Measurements from ENCODE around the gene SFRP5. TPM values are rescaled to one million over a fixed set of nuclear protein-coding genes. Genes with fewer than 3 reads are reported as not detected.

SFRP5 gene
- total RNA-seq, 1 experiment from 2014 or later = not detected

DNA sequence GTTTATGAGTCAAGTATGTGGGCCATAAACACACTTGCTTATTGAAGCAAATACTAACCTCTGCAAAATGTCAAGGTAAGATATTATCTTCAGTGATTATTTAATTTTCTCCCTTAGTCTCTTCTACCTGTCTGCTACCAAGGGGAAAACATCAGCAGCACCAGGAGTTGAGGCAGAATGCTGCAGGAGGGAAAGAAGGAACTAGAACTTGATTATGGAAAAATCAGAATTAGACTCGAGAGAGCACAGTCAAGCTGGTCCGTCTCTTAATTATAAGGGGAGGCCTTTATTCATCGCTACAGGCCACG lies 39.8 kb downstream of the SFRP5 start (continued):
- TF ChIP-seq EZH2phosphoT487 (IDR thresholded peaks at IDR 0.05; ENCODE audit: borderline replicate concordance) (no peak), CEBPB (IDR thresholded peaks at IDR 0.05; ENCODE audit: low read depth) (no peak), ZFX (IDR thresholded peaks at IDR 0.05) (no peak), SIN3A (IDR thresholded peaks at IDR 0.05; ENCODE audit: low read depth) (no peak), POLR2AphosphoS5 (IDR thresholded peaks at IDR 0.05; ENCODE audit: low read depth, low read length) (no peak), ELF1 (IDR thresholded peaks at IDR 0.05; ENCODE audit: borderline replicate concordance, low read depth) (no peak), ZNF274 (IDR thresholded peaks at IDR 0.05; ENCODE audit: low read depth, low read length) (no peak), JUND (IDR thresholded peaks at IDR 0.05) (no peak), EGR1 (IDR thresholded peaks at IDR 0.05; ENCODE audit: low read depth) (no peak), CBX3 (IDR thresholded peaks at IDR 0.05; ENCODE audit: low read depth) (no peak)
- TF ChIP-seq, protein P1, sequence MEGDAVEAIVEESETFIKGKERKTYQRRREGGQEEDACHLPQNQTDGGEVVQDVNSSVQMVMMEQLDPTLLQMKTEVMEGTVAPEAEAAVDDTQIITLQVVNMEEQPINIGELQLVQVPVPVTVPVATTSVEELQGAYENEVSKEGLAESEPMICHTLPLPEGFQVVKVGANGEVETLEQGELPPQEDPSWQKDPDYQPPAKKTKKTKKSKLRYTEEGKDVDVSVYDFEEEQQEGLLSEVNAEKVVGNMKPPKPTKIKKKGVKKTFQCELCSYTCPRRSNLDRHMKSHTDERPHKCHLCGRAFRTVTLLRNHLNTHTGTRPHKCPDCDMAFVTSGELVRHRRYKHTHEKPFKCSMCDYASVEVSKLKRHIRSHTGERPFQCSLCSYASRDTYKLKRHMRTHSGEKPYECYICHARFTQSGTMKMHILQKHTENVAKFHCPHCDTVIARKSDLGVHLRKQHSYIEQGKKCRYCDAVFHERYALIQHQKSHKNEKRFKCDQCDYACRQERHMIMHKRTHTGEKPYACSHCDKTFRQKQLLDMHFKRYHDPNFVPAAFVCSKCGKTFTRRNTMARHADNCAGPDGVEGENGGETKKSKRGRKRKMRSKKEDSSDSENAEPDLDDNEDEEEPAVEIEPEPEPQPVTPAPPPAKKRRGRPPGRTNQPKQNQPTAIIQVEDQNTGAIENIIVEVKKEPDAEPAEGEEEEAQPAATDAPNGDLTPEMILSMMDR (IDR thresholded peaks at IDR 0.05 in 2 of 3, conservative IDR thresholded peaks at IDR 0.05 in 1 of 3; ENCODE audit: borderline replicate concordance in 1 of 3, insufficient read depth in 1 of 3, low read depth in 2 of 3, low read length in 2 of 3) = no peak

DNA sequence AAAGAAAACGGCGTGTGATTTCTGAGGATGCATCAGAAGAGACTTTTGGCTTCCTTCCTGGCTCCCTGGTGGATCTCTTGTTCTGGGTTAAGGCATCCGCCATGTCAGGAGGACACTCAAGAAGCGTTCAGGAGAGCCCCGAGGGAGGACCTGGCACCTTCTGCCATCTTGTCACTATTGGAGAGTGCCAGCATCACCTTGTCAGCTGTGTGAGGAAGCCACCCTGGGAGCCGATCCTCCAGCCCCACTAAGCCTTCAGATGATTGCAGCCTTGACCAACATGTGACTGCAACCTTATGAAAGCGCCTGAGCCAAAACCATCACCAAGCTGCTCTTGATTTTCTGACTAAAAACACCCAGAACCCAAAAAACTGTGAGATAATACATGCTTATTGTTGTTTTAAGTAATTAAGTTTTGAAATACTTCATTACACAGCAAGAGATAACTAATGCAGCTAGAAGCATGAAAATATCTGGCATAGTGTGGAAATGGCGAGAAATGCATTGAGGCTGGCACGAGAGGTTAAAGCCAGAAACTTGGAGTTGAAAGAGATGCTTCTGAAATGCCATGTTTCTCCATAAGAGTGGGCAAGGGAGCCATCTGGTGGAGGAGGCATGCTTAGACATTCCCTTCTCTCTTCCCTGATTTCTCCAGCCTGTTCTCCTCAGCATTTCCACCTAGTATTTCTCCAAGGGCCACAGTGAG lies 40.3 kb downstream of the SFRP5 start:
- BruUV-seq (replicated peaks) = no TSS peak
- H3K79me2 ChIP-seq (ENCODE audit: insufficient read depth, low read length) = no peaks in the 10 kb centered on the region
- H3K4me1 ChIP-seq (ENCODE audit: control insufficient read depth in 1 of 2, insufficient read depth in 2 of 2, low read length in 2 of 2) = peaks cover 0 to 8% of the 10 kb centered on the region in 2 experiments; a peak in 2 of 4 replicates
- no peaks in the 10 kb centered on the region for H3K9me2 ChIP-seq (ENCODE audit: insufficient read depth)
- POLR2A ChIA-PET = interaction anchor here (0.8 kb wide), 1 partner anchor 30 kb away, joined by 3 read pairs; no protein-coding TSS in a partner anchor
- RAD21 ChIA-PET (ENCODE audit: low non-redundant PET in 1 of 2, low total read pairs in 2 of 2, uncharacterized antibody in 2 of 2, unreplicated experiment in 2 of 2) = interaction anchor here in 1 of 2 experiments (1.3 to 1.6 kb wide), 2 partner anchors 22 to 30 kb away, joined by 4 read pairs; no protein-coding TSS in a partner anchor
- no peak overlapping the region for H3K9ac ChIP-seq (ENCODE audit: low read length)
- ATAC-seq (peak; percentile 87), DNase-seq (ENCODE audit: low read depth, low spot score) (no peak)
- no peak overlapping the region for H3K4me2 ChIP-seq (ENCODE audit: low read length)
- intact Hi-C loops (cut with micrococcal nuclease) = loop anchor here (1.0 to 2.0 kb wide), 3 partner anchors 22 to 55 kb away; no protein-coding TSS in a partner anchor
- CTCF ChIA-PET = interaction anchor here (0.8 to 5.7 kb wide), 7 partner anchors 13 to 55 kb away, joined by 3 to 44 read pairs (median 4); partner anchors contain the start of gene MARVELD1
- H3K27ac ChIP-seq (ENCODE audit: low read depth, low read length) = no peak overlapping the region
- H2AFZ ChIP-seq (ENCODE audit: low read depth, low read length, poor library complexity, severe bottlenecking) = no peak overlapping the region
- no peak overlapping the region for H3K4me3 ChIP-seq (replicated peaks in 1 of 2; ENCODE audit: low read depth in 1 of 2, low read length in 2 of 2)
- H4K20me1 ChIP-seq (ENCODE audit: insufficient read depth) = no peaks in the 10 kb centered on the region
- H3K36me3 ChIP-seq (ENCODE audit: control insufficient read depth in 1 of 2, insufficient read depth in 2 of 2, low read length in 2 of 2) = no peaks in the 10 kb centered on the region
- no peaks in the 10 kb centered on the region for H3K9me3 ChIP-seq (ENCODE audit: control insufficient read depth in 1 of 2, insufficient read depth in 1 of 2, low read depth in 1 of 2, low read length in 2 of 2)
- H3K27me3 ChIP-seq (ENCODE audit: insufficient read depth, low read length) = no peaks in the 10 kb centered on the region
- TF ChIP-seq ZFX (IDR thresholded peaks at IDR 0.05) (no peak), POLR2AphosphoS5 (IDR thresholded peaks at IDR 0.05; ENCODE audit: low read depth, low read length) (no peak), SIN3A (IDR thresholded peaks at IDR 0.05; ENCODE audit: low read depth) (no peak), ZNF274 (IDR thresholded peaks at IDR 0.05; ENCODE audit: low read depth, low read length) (no peak), SRF (IDR thresholded peaks at IDR 0.05; ENCODE audit: low read depth) (no peak), CBX3 (IDR thresholded peaks at IDR 0.05; ENCODE audit: low read depth) (peak; percentile 32; the same call in 1 of the 2 replicates)
- TF ChIP-seq, protein P1 (IDR thresholded peaks at IDR 0.05 in 2 of 3, conservative IDR thresholded peaks at IDR 0.05 in 1 of 3; ENCODE audit: borderline replicate concordance in 1 of 3, insufficient read depth in 1 of 3, low read depth in 2 of 3, low read length in 2 of 3) = peak; percentile 85 to 95 (median 86)
- TF ChIP-seq, protein P2, sequence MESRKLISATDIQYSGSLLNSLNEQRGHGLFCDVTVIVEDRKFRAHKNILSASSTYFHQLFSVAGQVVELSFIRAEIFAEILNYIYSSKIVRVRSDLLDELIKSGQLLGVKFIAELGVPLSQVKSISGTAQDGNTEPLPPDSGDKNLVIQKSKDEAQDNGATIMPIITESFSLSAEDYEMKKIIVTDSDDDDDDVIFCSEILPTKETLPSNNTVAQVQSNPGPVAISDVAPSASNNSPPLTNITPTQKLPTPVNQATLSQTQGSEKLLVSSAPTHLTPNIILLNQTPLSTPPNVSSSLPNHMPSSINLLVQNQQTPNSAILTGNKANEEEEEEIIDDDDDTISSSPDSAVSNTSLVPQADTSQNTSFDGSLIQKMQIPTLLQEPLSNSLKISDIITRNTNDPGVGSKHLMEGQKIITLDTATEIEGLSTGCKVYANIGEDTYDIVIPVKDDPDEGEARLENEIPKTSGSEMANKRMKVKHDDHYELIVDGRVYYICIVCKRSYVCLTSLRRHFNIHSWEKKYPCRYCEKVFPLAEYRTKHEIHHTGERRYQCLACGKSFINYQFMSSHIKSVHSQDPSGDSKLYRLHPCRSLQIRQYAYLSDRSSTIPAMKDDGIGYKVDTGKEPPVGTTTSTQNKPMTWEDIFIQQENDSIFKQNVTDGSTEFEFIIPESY (IDR thresholded peaks at IDR 0.05; ENCODE audit: extremely low read depth, insufficient replicate concordance, low read length) = no peak

Measured in HCT116 (cell line).